GDM1 (cell line): ENCODE results near the gene MED16.
"Not testable (repeated sequence)": the region's sequence is repeated elsewhere in the genome, so short reads cannot be mapped to it uniquely, and the experiment has no call there.

Experiments used
- DNase-seq: peaks from one replicate; lab custom pipeline; 2025; lab: John Stamatoyannopoulos, UW

MED16 gene

DNA sequence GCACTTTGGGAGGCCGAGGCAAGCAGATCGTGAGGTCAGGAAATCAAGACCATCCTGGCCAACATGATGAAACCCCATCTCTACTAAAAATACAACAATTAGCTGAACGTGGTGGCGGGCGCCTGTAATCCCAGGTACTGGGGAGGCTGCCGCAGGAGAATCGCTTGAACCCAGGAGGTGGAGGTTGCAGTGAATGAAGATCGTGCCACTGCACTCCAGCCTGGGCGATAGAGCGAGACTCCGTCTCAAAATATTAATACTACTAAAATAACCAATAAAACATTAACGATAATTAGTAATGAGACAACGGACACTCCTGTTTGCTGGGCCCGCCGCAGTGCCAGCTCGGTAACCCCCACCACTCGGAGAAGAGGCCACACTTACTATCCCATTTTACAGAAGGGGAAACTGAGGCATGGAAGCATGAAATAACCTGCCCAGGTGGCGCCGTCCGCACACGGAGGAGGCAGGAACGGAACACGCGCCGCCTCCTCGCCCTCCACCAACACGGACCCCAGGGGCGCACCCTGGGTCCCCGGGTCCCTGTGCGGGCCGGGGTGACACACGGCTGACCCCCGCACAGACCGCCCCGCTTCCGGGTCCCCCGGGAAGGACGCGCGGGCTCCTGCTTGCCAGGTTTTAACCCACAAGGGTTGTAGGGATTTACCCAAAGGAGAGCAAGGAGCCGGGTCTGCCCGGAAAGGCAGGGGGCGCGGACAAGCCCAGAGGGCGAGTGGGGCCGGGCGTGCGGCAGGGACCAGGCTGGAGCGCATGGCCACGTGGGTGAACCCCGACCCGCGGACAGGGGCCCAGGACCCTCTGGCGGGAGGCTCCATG is 18.4 kb upstream of the MED16 start:
- no peak for DNase-seq

DNA sequence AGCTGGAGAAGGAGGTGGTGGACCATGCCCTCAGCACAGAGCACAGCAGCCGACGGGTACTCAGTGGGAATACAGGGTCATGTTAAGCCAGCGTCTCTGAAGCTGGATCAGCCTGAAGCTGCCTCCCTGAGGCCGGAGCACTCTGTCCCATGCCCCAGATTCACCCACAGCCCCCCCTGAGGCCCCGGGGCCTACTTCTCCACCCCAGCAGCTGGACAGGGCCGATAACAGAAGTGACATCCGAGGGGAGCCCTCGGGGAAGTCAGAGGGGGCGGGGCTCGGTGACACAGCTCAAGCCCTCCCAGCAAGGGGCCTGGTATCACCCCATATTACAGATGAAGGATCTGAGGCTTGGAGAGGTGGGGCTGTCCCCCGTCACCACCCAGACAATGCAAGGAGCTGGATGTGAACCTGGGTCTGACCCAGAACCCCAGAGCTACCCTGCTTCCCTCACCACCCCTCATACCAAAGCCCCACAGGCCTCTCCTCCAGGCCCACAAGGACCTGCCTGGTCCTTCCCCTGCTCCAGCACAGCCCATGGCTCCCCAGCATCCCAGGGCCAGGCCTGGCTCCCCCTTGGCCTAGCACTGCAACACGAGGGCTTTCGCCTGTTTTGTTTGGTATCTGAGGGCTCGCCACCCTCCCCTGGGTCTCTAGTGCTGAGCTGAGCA is 14.3 kb upstream of the MED16 start:
- peak; percentile 51 for DNase-seq

DNA sequence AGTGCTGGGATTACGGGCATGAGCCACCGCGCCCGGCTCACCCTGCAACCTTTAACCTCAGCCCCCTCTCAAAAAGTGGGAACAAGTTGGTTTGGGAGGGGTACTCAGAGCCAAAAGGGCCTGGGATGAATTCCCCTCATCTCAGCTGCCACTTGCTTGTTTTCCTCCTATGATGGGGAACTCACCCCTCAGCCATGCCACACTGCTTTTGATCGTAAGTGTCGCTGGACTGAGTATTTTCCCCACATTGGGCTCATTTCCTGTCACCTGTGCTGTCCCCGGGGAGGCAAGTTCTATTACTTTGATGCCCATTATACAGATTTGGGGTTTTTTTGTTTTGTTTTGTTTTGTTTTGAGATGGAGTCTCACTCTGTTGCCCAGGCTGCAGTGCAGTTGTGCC is 13.5 kb upstream of the MED16 start:
- no peak for DNase-seq

DNA sequence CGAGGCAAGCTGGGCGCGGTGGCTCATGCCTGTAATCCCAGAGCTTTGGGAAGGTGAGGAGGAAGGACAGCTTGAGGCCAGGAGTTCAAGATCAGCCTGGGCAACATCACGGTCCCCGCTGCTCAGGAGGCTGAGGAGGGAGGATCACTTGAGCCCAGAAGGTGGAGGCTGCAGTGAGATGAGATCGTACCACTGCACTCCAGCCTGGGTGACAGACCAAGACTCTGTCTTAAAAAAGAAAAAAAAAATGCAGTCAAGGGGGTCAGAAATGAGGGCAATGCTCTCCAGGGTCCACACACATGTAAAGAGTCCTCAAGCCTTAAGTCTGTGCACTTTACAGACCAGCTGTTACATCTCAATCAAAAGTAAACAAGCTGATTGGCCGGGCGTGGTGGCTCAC is 11.6 kb upstream of the MED16 start:
- no peak for DNase-seq

DNA sequence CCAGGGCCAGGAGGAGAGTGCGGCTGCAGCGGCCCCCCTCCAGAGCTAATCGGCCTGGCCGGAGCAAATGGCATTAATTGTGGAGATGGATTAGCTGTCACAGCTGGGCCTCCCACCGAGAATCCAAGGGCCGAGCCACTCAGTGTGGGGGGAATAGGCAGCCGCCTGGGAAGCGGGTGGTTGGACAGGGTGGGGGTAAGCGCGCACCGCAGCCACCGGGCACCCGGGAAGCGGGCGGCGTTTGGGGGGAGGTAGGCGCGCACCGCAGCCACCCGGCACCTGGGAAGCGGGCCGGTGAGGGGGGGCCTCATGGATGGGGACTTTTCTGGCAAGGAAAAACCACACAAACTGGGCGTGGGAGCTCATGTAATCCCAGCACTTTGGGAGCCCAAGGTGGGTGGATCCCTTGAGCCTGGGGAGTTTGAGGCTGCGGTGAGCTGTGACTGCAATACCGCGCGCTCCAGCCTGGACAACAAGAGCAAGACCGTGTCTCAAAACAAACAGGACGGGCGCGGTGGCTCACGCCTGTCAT is 10.3 kb upstream of the MED16 start:
- DNase-seq: no peak

DNA sequence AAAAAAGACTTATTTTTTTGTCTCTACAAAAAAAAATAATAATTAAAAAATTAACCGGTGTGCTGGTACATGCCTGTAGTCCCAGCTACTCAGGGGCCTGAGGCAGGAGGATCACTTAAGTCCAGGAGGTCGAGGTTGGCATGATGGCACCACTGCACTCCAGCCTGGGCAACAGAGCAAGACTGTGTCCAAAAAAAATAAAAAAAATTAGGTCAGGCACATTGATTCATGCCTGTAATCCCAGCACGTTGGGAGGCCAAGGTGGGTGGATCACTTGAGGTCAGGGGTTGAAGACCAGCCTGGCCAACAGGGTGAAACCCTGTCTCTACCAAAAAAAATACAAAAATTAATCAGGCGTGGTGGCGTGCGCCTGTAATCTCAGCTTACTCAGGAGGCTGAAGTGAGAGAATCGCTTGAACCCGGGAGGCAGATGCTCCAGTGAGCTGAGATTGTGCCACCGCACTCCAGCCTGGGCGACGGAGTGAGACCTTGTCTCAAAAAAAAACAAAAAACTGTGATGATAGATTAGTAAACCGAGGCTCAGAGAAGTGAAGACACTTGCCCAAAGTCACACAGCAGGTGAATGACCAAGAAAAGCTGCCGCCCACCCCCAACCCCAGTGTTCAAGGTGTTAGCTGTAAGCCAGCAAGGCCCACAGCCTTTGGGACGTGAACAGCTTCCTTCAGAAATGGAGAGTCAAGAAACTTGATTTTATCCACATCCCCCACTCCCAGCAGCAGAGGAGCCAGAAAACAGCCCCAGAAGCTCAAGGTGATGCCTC is 9.6 kb upstream of the MED16 start:
- no peak for DNase-seq

DNA sequence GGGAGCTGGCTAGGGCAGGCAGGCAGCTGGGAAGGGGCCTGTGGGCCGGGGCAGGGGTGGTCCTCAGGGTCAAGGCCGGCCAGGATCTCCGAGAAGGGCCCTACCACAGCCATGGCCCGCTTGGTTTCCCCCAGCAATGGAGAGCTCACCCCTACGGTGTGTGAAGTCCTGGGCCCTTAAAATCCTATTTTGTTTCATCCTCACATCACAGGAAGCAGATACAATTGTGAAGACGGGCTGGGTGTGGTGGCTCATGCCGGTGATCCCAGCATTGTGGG is 9.0 kb upstream of the MED16 start:
- no peak for DNase-seq

DNA sequence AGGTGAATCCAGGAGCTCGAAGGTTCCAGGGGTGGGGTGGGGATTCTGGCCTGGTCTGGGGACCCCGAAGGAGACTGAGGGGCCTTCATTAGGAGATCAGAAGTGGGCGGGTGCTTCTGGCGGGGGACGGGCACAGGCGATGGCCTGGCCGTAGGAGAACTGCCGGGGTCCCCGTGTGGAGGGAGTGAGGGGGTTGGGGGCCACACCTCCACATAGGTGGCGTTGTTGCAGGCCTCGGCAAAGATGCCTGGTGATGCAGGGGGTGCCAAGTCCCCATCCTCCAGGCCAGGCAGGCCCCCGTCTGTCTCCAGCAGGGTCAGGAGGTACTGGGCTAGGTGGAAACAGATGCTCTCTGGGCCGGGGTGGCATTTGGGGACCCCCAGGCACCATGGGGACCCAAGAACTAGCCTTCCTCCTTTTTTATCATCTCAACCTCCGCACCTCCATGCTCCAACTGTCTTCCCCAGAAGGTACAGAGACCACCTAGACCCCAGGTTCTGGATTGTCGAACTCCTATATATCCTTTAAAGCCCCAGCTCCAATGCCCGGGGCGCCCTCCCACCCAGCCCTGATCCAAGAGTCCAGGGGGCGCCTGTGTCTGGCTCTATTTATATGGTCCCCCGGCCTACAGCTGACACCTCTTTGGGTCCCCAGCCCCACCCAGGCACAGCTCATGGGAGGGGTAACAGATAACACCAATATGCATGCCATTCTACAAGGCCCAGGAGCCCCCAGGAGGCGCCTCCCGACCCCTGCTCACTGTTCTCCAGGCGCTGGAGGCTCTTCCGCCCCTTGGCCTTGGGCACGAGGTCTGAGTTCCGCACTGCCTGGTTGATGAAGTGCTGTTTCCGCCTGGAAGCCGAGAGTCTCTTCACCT is 8.5 kb upstream of the MED16 start:
- DNase-seq: no peak

DNA sequence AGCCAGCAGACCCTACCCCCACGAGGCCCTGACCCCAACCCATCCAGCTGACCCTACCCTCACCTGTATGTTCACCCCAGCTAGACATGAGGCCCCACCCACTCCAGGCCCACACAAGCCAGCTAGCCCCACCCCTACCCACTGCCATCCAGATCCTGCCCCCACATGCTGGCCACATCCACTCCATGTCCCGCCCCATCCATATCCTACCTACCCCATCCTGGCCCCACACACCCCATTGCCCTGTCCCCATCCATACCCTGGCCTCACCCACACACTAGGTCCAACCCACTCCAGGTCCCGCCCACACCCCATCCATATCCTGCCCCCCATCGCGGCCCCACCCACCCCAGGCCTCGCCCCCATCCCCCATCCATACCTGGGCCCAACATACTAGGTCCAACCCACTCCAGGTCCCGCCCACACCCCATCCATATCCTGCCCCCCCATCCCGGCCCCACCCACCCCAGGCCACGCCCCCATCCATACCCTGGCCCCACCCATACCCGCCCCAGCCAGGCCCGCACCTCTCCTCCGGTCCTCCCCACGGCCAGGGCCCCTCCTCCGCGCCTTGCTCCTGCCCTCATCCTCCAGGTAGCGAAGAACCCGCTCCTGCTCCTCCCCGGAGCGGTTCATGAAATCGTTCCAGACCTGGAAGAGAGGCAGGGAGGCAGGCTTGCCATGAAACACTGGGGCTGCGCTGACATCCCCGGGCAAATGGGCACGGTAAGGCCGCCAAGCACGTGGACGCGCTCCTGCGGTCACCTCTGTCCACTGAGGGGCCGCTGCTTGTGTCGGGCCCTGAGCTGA is 7.5 kb upstream of the MED16 start:
- no peak for DNase-seq

DNA sequence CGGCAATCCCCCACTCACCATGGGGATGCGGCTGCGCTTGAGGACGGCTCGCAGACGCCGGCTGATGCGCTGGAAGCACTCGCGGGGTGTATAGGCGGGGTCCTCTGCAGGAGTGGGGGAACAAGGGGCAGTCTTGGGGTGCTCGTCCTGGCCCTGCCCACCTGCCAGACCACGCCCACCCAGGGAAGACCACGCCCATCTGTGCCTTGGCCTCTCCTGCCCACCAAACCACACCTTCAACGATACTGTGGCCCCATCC is 7.0 kb upstream of the MED16 start:
- no peak for DNase-seq

DNA sequence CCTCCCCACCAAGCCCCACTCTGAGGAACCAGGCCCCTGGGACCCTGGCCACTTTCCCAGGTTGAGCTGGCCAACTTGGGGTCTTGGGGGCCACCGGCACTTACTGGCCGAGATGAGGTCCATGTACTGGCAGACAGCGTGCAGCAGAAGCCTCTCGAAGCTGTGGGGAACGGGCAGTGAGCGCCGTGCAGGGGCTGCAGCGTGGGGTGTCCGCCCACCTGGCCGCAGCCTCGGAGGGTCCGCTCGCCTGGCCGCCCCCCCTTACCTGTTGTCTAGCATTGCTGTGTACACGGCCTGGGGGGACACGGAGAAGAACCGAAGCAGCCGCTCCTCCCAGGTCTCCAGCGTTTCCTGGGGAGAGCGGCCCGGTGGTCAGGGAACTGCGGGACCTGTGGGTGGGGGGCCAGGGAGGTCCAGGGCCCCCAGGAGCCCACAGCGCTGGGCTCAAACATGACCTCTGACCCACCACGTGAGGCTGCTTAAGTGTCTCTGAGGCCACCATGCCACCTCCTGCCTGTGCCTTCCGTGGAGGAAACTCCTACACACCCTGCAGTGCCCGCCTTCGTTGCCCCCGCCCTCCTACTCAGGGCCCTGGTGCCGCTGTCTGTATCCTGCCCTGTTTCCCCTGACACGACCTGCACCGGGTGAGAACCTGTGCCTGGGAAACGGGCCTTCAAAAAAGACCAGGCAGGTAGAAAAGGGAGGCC is 6.5 kb upstream of the MED16 start:
- DNase-seq: no peak

DNA sequence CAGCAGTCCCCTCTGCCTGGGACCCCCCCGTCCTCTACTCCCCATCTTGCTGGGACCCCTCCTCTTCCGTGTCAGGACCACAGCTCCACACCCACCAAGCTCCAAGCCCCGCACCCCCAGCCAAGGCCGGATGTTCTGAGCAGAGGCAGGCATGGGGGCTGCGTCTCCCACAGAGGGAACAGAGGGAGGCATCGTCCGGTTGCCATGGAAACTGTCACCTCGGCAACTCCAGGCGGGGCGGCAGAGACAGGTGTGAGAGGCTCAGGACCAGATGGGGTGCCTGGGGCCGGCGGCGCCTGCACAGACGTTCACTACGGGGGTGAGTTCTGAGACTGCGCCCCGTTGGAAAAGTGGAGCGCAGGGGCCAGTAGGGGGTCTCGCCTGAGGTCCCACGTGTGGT is 5.7 kb upstream of the MED16 start:
- DNase-seq: no peak

DNA sequence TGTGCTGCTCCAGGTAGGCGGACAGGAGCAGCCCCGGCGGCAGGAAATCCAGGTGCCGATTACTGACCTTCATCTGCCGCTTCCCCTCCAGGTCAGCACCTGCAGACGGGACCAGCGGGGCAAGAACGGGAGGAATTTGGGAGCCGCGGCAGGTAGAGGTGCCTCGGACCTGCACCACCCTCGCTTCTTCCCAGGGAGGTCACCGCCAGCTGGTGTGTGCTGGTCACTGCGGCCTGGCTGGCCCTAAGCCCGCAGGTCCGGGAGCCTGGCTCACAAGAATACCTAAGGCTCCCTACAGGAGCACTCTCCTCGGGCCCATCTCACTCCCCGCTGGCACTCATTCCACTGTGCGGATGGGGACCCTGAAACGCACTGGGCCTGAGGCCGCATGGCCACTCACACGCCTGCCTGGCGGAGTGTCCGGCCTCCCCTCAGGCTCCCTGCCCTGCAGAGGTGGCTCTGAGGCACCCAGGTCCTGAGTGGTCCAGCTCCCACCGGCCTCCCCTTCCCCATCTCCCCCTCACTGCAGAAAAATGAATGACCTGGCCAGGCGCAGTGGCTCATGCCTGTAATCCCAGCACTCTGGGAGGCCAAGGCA is 4.6 kb upstream of the MED16 start:
- no peak for DNase-seq

DNA sequence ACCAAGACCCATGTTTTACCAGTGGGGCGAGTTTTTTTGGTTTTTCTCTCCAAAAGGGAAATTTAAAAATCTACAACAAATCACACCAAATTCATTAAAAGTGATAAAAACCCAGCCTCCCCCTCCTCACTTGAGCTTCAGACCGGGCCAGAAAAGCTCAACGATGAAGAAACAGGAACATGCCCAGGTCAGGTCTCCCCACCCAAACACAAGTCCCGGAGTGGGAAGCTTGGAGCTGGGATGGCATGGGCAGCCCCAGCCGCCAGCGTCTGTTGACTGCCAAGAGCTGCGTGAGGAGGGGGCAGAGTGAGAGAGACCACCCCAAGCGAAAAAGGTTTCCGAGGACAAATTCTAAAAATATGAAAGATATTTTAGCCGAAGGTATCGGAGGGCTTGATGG is 4.0 kb upstream of the MED16 start:
- DNase-seq: no peak

DNA sequence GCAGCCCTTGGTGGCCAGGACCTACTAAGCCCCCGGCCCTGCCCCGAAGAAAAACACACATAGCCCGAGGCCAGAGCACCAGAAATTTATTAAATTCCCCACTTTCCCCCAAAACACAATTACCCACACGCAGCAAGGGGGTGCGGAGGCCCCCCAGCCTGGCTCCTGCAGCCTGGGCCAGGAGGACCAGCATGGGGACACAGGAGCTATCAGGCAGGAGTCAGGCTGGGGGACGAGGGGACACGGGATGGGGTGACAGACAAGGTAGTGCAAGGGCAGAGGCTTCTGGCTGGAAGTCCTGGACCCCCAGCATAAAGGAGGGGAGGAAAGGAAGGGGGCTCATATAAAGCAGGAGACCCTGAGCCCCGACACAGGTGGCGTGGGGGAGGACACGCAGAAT is 3.4 kb upstream of the MED16 start:
- DNase-seq: no peak

DNA sequence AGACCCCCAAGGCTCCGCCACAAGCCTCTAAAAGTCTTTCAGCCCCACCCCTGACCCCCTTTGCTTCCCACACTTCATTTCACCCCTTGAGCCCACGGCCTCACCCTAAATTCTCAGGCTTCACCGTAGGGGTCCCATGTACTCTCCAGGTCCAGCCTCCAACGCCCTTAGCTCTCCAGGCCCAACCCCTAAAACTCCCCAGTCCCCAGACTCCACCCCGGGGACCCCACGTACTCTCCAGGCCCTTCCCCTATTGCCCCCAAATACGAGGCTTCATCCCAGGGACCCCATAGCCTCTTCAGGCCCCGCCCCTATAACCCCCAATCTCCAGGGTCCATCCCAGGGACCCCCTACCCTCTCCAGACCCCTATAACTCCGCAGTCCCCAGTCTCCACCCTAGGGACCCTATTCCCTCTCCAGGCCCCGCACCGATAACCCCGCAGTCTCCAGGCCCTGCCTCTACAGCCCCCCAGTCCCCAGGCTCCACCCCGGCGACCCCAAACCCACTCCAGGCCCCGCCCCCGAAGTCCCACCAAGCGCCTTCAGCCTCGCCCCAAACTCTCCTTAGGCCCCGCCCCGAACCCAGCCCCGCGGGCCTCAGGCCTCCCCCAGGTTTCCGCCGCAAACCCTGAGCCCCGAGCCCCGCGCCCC is 619 bp downstream of the MED16 start:
- no peak for DNase-seq

DNA sequence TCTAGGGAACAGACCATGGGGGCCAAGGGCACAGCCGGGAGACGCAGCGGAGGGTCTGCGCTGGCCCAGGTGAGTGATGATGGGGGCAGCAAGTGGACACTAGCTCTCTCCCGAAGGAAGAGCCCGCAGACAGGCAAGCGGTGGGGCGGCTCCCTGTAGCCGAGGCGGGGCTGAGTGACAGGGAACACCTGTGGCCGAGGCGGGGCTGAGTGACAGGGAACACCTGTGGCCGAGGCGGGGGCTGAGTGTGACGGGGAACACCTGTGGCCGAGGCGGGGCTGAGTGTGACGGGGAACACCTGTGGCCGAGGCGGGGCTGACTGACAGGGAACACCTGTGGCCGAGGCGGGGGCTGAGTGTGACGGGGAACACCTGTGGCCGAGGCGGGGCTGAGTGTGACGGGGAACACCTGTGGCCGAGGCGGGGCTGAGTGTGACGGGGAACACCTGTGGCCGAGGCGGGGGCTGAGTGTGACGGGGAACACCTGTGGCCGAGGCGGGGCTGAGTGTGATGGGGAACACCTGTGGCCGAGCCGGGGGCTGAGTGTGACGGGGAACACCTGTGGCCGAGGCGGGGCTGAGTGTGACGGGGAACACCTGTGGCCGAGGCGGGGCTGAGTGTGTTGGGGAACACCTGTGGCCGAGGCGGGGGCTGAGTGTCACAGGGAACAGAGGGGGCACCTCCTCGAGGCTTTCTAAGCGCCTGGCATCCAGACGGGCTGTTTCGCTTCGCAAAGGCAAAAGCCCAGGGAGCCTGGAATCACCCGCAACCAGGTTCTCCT is 1.4 kb downstream of the MED16 start:
- not testable (repeated sequence) for DNase-seq

DNA sequence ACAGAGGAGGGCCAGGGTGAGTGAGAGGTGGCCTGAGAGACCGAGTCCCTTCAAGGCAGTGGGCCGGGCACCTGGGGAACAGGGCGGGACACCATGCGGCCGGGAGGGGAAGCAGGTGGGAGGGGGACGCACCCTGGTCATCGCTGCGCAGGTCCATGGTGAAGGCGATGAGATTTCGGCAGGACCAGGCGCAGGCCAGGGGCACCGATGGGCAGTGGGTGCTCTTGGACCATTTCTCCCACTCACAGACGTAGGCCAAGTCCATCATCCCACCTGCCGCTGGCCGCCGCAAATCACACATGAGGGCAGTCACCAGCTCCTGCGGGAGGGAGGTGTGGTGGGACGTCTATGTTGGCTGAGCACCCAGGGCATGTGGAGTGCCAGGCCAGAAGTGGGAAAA is 2.2 kb downstream of the MED16 start:
- no peak for DNase-seq

DNA sequence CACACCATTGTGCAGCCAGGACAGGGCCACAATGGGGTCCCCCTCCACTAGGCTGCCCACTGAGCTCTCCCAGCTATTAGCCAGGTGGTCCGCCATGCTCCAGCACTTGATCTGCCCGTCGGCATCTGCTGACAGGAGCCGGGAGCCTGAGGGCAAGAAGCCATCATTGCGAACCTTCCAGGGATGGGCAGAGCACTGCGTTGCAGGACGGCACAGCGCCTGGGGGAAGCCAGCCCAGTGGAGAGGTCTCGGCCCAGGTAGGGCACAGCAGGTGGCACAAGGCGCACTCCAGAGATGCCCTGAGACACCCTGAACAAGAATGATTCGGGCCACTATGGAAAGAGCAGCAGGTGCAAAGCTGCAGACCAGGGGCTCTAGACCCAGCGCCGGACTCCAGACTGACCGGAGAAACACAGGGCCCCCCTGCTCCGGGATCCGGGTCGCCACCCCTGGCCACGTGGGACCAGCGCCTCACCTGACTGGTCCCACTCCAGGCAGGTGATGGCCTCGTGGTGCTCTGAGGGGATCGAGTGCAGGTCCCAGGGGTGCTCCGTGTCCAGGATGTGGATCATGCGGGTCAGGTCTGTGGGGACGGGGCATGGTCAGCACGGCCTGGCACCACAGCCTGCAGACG is 3.2 kb downstream of the MED16 start:
- no peak for DNase-seq
